ENCODE data around the gene ZNF521.

ZNF521 gene

GRCh38 chr18:25236736-25237135 lies 115.2 kb downstream of the ZNF521 start:
- no peak for DNase-seq (ENCODE audit: low spot score)
- in situ Hi-C loops (cut with MboI; ENCODE audit: low pct_unique_long_range_greater_than_20kb, low sequenced_read_pairs, unreplicated experiment), result no loop called here
- no peak for TF ChIP-seq CTCF (IDR thresholded peaks at IDR 0.05; ENCODE audit: extremely low read depth, insufficient read depth, missing control alignments)

GRCh38 chr18:25235401-25236042 lies 116.4 kb downstream of the ZNF521 start:
- no peak for TF ChIP-seq CTCF (IDR thresholded peaks at IDR 0.05; ENCODE audit: extremely low read depth, insufficient read depth, missing control alignments)
- in situ Hi-C loops (cut with MboI; ENCODE audit: low pct_unique_long_range_greater_than_20kb, low sequenced_read_pairs, unreplicated experiment), result no loop called here
- no peak for DNase-seq (ENCODE audit: low spot score)

- in situ Hi-C loops (cut with MboI; ENCODE audit: low pct_unique_long_range_greater_than_20kb, low sequenced_read_pairs, unreplicated experiment), result no loop called here
- TF ChIP-seq CTCF (IDR thresholded peaks at IDR 0.05; ENCODE audit: extremely low read depth, insufficient read depth, missing control alignments), result no peak
- no peak for DNase-seq (ENCODE audit: low spot score)
Observed at GRCh38 chr18:25234740-25235345, 117.1 kb downstream of the ZNF521 start.

GRCh38 chr18:25234322-25234639 lies 117.7 kb downstream of the ZNF521 start:
- no peak for DNase-seq (ENCODE audit: low spot score)
- in situ Hi-C loops (cut with MboI; ENCODE audit: low pct_unique_long_range_greater_than_20kb, low sequenced_read_pairs, unreplicated experiment), result no loop called here
- no peak for TF ChIP-seq CTCF (IDR thresholded peaks at IDR 0.05; ENCODE audit: extremely low read depth, insufficient read depth, missing control alignments)

- no peak for DNase-seq (ENCODE audit: low spot score)
- in situ Hi-C loops (cut with MboI; ENCODE audit: low pct_unique_long_range_greater_than_20kb, low sequenced_read_pairs, unreplicated experiment), result no loop called here
- no peak for TF ChIP-seq CTCF (IDR thresholded peaks at IDR 0.05; ENCODE audit: extremely low read depth, insufficient read depth, missing control alignments)
Observed at GRCh38 chr18:25233528-25234321, 118.2 kb downstream of the ZNF521 start.

GRCh38 chr18:25231327-25231691 lies 120.7 kb downstream of the ZNF521 start:
- no peak for DNase-seq (ENCODE audit: low spot score)
- in situ Hi-C loops (cut with MboI; ENCODE audit: low pct_unique_long_range_greater_than_20kb, low sequenced_read_pairs, unreplicated experiment), result no loop called here
- TF ChIP-seq CTCF (IDR thresholded peaks at IDR 0.05; ENCODE audit: extremely low read depth, insufficient read depth, missing control alignments), result no peak
